GM19324 (cell line): ENCODE results near the gene NDUFS1.
A peak's percentile ranks its signal among the peaks of the same experiment; 100 is the strongest.
"Not testable (repeated sequence)": the region's sequence is repeated elsewhere in the genome, so short reads cannot be mapped to it uniquely, and the experiment has no call there.

Experiments
- ATAC-seq: cut with Tn5 transposase; IDR thresholded peaks from one replicate; pipeline ENCODE4 v1.9.1; 2021; ENCODE audit warnings: mild to moderate bottlenecking, moderate library complexity; ENCODE audit not compliant: unreplicated experiment, low FRiP score

NDUFS1 gene

DNA sequence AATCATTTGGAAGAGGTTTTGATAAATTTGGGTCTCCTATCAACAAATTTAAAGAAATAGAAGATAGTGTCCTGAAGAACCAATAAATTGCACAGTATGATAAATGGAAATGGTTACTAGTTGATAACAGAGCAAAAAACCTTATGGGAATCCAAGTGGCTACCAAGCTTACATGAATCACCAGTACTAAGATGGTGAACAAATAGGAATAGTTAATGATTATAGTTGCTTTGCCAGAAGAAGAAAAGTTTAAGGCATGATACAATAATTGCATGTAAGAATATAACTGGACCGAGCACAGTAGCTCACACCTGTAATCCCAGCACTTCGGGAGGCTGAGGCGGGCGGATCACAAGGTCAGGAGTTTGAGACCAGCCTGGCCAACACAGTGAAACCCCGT, 53.7 kb downstream of the NDUFS1 start:
- ATAC-seq = no peak

DNA sequence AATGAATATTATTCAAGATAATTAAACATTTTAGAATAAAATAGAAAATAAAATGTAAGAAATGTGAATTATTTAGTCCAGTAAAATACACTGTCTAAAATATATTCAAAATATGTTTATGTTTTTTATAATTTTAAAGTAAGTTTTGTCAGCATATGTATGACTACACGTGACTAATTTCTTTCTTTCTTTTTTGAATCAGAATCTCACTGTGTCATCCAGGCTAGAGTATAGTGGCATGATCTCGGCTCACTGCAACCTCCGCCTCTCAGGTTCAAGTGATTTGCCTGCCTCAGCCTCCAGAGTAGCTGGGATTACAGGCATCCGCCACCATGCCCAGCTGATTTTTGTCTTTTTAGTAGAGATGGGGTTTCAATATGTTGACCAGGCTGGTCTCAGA, 54.2 kb downstream of the NDUFS1 start:
- no peak for ATAC-seq

DNA sequence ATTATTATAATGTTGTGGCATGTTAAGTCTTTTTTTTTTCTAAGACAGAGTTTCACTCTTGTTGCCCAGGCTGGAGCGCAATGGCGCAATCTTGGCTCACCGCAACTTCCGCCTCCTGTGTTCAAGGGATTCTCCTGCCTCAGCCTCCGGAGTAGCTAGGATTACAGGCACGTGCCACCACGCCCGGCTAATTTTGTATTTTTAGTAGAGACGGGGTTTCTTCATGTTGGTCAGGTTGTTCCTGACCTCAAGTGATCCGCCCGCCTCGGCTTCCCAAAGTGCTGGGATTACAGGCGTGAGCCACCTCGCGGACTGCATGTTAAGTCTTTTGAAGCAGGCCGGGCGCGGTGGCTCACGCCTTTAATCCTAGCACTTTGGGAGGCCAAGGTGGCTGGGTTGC, 60.4 kb downstream of the NDUFS1 start:
- not testable (repeated sequence) for ATAC-seq

DNA sequence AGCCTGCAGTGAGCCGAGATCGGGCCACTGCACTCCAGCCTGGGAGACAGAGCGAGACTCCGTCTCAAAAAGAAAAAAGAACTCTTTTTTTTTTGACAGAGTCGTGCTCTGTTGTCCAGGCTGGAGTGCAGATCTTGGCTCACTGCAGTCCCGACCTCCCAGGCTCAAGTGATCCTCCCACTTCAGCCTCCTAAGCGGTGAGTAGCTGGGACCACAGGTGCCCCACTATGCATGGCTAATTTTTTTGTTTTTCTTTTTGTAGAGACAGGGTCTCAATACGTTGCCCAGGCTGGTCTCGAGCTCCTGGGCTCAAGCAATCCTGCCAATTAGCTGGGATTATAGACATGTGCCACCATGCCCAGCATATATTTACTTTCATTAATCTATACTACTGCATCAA, 60.8 kb downstream of the NDUFS1 start:
- ATAC-seq = no peak

DNA sequence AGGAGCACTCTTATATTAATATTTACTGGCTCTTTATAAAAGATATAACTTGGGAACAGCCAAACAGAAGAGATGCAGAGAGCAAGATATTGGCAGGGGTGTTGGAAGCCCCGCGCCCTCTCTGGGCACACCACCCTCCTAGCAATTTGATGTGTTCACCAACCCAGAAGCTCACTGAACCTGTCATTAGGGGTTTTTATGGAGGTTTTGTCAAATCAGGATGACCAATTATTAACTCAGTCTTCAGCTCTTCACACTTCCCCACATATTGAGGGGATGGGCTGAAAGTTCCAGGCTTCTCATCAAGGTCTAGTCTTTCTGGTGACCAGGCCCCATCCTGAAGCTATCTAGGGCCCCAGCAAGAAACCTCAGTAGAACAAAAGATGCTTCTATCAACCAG, 62.4 kb downstream of the NDUFS1 start:
- ATAC-seq = no peak

DNA sequence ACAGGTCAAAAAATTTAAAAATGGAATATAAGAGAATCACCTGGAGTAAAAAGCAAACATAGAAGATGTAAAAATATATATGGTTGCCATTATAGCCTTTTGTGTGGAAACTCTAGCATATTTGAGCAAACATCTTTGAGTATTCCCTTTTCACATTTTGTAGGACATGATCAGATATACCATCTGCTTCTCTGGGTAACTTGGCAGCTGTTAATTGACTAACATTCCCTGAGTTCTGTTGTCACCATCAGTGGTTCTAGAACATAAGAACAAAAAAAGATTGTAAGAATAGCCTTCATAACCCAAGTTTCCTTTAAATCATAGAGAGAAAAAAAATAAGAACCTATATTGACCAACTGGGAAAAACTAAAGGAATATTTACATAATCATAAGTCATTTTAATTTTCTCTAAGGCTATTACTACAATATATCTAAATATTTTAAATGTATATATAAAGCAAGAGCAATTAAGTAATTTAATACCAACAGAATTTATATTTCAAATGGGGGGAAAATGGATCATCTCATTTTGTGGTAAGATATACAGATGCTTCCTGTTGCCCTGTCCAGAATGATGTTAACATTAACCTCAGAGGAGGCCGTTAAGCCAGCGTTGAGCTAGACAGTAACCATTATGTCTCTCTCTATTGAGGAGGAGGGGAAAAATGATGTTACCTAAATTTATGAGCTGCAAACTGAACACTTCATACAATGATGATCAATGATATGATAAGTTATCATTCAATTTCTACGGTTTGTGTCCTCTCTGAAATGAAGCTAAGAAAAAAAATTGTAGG, 63.5 kb downstream of the NDUFS1 start:
- no peak for ATAC-seq

DNA sequence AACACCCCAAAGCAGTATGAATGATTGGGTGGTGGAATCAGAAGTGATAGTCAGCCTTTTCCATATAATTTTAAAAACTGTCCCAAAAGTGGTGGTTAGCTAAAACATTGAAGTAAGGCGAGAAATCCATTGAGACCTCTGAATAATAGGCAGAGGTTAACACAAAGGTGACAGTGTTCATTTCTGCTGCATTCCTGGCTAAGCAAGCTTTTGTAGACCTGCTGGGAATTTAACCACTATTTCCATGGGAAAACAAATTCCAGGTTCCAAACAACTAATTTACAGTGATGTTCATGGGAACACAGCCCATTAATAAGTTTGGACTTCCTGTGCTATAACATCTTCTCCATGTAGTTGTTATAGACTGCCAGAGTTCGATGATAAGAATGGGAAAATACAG, 66.9 kb downstream of the NDUFS1 start:
- no peak for ATAC-seq

DNA sequence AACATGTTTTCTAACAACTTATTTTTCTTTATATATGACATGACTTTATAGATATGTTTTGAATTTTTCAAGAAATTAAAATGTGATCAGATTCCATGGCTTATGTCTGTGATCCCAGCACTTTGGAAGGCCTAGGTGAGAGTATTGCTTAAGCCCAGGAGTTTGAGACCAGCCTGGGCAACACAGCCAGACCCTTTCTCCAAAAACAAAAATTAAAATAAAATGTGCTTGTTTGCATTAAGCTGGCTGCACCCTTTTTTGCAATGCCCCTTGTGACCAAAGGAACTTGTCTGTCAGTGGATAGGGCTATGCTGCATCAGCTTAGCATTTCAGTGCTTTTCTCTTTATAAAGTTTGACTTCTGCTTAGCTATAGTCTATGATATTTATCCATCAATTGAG, 71.0 kb downstream of the NDUFS1 start:
- no peak for ATAC-seq

DNA sequence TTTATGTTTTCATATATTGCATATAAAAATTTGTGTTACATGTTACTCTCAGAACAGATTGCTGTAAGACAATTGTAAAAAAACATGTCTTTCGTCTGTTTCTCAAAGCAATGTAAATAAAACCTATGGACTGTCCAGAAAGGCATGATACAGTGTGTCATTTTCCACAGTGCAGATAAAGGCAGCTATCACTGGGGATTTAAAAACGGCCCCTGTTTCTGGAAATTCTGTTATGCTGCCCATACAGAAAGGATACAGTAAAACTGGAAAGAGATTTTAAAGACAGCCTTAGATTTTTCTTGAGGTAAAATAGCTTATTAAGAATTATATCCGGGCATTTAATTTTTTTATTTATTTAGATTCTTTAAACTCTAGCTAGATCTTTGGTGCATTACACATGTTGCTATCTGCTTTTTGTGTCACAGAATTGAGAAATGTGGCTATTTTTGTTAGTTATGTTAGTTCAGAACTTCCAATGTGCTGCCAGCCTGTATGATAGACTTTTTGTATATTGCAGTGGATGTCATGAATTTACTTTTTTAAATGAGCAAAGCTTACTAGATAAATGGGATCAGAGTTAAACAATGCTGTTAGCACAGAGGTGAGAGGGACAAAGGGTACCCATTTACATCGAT, 72.4 kb downstream of the NDUFS1 start:
- ATAC-seq = no peak

DNA sequence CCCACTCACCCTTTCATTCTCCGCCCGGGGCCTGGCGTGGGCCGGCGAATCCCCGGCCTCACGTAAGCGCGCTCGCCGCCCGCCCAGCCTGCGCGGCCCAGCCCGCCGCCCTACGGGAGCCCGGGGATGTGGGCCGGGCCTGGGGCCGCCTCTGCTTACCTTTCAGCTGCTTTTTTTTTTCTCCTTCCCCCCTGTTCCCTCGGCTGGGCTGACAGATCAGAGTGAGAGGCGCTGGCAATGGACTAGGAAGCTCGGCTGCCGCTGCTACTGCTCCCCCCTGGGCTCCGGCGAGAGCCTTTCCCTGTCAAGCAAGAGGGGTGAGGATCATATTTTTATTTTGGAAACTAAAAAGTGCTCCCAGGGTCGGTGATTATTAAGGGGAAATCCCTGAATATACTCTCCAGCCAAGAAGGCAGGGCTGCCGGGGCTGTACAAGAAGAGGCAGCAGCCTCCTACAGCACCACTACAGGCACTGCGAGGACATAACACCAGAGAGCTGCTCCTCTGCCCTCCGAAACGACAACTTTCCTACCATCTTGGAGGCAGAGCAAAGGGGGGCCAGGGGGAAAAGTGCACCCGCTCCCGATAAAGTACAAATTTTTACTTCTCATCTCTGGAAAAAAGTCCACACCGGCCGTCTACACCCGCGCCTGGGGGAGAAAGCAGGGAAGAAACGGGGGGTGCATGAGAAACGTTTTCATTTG, 73.3 kb downstream of the NDUFS1 start, which contains the start of gene INO80D:
Gene INO80D, minus strand, starts transcription at position 433 of the 704 bp plus-strand sequence. CDS start 23,158 bp downstream, outside the sequence.
- peak; percentile 82 for ATAC-seq

DNA sequence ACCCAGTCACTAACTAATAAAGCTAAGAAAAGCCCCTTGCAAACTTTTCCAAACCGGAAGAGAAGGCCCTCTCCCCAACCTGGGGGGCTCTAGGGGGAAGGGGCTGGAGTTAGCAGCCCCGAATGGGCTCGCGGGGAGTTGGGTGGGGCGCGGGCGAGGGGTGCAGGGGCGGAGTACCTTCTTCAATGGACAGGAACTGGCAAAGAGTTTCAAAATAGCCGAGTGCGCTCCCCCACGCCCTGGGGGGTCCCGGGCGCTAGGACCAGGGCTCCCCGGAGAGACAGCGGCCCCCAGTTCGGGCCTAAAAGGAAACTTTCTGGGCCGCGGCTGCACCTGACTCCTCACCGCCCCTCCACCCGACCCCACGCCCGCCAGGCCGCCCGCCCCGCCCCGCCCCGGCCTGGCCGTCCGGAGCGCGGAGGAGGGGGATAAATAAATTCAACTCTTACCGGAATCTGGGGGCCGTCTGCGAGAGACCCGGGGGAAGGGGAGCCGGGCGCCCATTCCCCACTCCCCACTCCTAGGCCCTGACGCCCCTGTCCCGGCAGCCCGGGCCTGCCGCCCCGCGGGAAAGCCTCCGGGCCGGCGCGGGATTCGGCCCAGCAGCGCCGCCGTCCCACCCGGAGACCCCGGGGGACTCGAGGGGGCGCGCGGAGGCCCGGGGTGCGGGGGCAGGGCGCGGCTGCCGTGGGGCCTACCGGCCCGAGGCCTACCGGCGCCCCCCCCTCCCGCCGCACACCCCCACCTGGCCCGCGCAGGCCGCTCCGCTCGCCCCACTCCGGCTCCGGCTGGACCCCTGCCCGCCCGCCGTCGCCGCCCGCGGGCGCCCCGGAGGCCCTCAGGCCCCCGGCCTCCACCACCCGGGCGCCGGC, 74.1 kb downstream of the NDUFS1 start:
- peak; percentile 42 for ATAC-seq

DNA sequence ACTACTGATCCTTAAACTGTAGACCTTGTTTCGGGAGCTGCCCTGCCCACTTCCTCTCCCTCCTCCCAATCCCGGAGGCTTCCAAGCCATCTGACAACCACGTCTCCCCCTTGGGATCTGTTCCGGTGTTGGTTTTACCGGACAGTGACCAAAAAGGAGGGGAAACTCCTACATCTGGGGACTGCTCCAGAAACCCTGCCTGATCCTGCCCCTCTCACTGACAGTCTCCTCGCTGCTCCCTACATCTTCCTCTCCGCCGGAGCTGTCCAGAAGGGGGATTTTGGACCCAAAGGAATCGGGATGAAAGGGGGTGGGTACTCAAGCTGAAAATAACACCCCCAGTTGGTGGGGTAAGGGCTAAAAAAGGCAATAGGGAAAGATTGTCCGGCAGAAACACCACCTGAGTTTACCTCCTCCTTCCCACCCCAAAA, 74.8 kb downstream of the NDUFS1 start:
- ATAC-seq = no peak

DNA sequence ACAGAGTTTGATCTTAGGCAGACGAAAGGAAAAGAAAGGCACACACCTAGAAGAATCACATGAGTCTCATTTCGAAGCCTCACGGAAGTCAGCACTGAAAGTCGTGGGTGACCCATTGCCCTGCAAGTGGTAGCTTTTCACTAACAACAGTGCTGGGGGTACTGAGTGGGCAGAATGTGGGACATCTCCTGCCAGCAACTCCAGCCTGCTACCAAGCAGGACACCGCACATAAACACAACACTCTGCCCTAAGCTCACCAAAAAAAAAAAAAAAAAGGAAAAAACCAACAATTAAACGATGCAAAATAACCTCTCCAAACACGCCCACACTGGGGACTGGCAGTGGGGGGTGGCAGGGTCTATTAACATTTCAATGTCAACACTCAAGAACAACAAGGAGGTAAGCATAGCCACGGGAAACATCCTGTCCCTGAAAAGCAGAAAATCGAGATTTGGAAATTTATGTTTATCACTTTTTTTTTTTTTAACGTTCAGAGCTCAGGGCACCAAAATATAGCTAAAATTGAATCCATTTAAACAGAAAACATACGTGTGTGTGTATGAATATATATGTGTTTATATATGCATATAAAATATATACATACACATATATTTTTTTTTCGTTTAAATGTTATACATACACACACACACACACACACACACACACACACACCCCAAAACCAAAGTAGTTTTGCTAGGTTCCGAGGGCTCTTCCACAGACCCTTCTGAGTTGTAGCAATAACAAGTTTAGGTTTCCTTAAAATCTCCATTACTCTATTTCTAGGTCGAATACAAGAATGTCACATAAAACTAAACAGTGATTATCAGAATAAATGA, 75.4 kb downstream of the NDUFS1 start:
- no peak for ATAC-seq

DNA sequence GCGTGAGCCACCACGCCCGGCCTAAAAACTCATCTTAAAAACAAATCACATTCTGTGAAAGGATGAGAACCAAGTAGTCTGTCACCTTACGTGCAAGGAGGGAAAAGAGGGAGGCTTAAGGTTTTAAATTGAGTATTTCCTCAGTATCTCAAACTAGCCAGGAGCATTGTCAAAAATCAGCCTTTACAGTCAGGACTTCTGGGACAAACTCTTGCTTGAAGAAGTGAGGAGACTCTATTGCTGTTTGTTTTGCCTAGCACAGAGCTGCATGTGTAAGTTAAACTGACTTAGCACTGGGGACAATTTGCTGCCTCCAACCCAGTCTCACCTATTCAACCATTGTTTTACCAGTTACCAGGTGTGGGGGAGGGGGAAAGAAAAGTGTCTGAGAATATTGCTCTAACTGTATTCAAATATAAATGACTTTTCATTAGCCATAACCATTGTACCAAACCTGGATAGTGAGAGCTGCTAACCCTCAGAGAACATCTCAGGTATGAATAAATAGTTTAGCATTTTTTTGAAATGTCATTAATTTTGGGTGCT, 76.9 kb downstream of the NDUFS1 start:
- ATAC-seq = no peak

DNA sequence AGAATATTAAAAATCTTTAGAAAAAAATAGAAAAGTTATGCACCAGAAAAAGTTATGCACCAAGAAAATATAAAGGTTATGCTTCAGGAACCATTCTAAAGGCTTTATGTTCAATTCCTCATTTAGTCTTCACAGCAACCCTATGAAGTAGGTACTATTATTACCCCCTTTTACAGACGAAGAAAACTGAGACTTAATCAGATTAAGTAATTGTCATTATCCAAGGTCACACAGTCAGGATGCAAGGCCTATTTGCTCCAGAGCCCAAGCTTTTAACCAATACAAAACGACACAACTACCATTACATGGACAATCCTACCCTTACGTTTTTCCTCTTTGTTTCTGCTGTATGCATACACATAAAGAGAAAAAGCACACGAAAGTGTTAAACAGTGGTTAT, 78.3 kb downstream of the NDUFS1 start:
- no peak for ATAC-seq

DNA sequence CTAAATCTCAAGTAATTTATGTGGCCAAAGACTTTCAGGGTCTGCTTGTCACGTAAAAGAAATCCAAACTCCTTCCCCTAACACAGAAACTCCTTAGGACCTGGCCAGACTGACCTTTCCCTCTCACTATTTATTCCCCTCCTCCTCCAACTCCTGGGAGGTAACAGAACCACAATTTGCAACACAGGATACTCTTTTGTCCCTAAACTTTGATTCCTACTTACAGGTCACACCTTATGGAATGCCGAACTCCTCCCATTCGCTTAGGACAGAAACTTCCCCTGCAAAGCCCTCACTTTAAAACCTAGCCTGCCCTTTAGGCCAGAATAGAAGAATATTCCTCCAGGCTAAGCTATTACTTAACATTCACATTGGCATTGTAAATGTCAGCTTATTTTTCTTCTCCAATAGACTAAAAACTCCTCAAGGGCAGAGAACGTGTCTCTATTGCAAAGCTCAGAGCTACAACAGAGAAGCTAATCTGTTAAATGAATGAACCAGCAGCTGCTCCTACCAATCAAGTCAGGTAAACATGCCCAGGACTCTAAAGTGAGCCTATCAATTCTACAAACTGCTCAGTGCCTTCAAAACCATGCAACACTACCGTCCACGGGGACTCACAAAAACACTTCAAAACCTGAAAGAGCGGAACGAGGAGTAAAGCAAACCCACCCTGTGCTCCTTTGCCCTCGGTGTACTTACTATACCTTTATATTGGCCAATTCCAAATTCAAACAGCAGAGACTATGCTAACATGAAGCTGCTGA, 79.4 kb downstream of the NDUFS1 start:
- ATAC-seq = no peak

DNA sequence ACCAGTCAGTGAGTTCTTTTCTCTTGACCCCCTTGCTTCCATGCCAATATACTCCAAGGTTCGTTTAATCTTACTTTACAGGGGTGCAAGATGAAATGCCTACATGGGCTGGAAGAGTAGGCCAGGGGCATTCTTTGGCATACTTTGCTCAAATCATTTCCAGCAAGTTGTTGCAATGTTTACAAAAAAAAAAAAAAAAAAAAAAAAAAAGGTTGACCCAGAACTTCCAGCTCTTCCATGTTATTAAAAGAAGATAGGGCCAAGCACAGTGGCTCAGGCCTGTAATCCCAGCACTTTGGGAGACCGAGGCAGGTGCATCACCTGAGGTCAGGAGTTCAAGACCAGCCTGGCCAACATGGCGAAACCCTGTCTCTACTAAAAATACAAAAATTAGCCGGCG, 81.4 kb downstream of the NDUFS1 start:
- ATAC-seq = not testable (repeated sequence)

DNA sequence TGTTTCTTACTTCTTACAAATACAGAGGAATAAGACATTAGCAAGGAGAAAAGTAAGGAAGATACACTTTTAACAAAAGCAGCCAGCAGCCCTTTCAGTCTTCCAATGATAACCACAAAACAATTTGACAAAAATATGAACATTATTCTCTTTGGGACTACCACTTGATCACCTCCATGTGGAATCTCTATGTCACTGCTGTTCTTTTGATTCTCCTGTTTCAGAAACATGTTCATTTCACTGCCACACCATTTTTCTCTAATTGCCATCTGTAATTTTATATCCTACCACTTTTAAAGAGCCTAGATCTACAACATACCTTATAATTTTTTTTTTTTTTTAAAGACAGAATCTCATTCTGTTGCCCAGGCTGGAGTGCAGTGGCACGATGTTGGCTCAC, 84.1 kb downstream of the NDUFS1 start:
- ATAC-seq = no peak

DNA sequence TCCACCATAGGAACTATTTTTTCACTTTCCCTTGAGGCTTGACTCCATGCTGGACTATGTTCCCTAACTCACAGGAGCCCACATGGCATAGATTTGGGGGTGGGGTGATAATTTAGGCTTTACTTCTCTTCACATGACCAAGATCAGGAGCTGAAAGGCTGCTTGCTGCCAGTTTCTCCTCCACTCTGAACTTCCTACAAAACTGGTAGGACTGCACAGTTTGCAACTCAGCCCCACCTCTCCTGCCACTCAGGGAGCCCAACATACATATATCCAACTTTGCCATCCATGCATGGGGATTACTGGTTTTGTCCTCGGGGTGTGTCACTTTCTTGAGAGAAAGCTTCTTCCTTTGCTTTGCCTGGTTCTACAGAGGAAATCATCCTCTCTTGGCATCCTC, 87.4 kb downstream of the NDUFS1 start:
- no peak for ATAC-seq
